Mononuclear cell (primary cell): ENCODE data around the gene PCDHA1. TPM values are rescaled to one million over a fixed set of nuclear protein-coding genes. Genes with fewer than 3 reads are reported as not detected.

Experiments used
- H3K27me3 ChIP-seq: 2 replicates; pipeline ENCODE4 v1.6.0; 2011; ENCODE audit warnings: low read length, control low read depth; ENCODE audit not compliant: insufficient read depth
- H3K4me1 ChIP-seq: 2 replicates; pipeline ENCODE4 v1.5.1; 2011; ENCODE audit warnings: mild to moderate bottlenecking, low read length, control low read depth; ENCODE audit not compliant: insufficient read depth
- H3K4me3 ChIP-seq: 2 replicates; pipeline ENCODE4 v1.5.1; 2011; ENCODE audit warnings: mild to moderate bottlenecking, low read length, moderate library complexity
- H3K9me3 ChIP-seq: 2 replicates; pipeline ENCODE4 v1.5.1; 2011; ENCODE audit warnings: low read depth, mild to moderate bottlenecking, control low read depth, low read length
- total RNA-seq: library from RNA; depleted of rRNA; stranded (reverse); fragments of >200 nt; gene quantifications from one replicate; pipeline ENCODE4 v1.2.3, GENCODE V29; 2012

Gene PCDHA1
- total RNA-seq, 1 donor = not detected

DNA sequence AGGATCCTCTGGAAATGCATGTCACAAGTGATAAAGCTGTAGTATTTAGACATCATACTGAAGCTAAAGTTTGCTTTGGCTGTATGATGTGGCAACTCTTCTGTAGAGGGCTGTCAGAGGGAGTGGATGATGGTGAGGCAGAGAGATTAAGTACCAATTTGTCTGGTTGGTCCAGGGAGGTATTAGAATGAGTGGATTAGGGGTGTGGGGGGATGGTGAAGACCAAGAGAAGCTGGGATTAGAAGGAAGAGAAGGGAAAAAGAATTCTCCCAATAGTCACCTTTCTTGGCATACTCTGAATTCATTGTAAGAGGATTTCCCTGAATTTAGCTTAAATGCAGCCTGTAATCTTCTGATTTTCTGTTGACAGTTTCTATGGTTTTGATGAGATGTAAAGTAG is 183.9 kb downstream of the PCDHA1 start:
- Histone ChIP-seq H3K4me1 (no peaks in the 10 kb centered on the region), H3K9me3 (no peaks in the 10 kb centered on the region), H3K4me3 (no peak overlapping the region), H3K27me3 (peaks cover 29% of the 10 kb centered on the region)

DNA sequence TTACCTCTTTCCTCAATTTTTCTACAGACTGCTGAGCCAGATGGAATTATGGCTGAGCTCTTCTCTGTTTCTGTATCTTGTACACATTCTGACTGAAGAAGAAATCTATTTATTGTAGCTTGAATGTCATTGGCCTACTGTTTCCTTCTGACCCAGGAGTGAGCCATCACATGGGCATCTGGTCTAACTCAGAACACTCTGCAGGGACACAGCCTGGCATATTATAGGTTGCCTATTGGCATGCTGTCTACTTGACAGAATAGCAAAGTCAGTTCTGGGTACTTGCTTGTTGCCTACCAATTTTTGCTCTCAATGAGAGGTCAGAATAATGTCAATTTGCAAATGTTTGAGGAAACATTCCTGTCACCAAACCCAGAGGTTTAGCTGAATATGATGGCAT is 187.6 kb downstream of the PCDHA1 start:
- no peaks in the 10 kb centered on the region for H3K27me3 ChIP-seq
- no peaks in the 10 kb centered on the region for H3K9me3 ChIP-seq
- no peak overlapping the region for H3K4me3 ChIP-seq
- H3K4me1 ChIP-seq = no peaks in the 10 kb centered on the region

DNA sequence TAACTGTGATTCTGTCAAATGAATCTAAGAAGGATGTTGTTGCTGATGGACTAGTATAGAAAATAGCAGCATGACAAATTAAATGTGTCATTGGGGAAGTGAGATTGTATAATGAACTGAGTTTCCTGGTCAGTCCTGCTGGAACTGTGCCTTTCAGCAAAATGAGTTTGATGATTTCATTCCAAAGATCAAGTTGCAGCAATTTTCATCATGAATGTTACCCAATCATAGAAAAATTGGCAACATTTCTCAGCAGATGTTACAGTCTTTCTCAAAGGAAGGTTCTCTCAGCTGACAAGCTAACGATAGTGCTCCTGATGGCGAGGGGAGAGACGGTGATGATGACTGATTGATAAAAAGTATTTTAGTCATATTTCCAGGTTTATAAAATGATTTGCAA is 191.1 kb downstream of the PCDHA1 start:
- Histone ChIP-seq H3K4me1 (no peaks in the 10 kb centered on the region), H3K9me3 (no peaks in the 10 kb centered on the region), H3K27me3 (no peaks in the 10 kb centered on the region), H3K4me3 (no peak overlapping the region)

- Histone ChIP-seq H3K9me3 (no peaks in the 10 kb centered on the region), H3K4me1 (no peaks in the 10 kb centered on the region), H3K4me3 (no peak overlapping the region), H3K27me3 (no peaks in the 10 kb centered on the region)
These were observed 192.3 kb downstream of the PCDHA1 start for GRCh38 chr5:140978260-140978659.

DNA sequence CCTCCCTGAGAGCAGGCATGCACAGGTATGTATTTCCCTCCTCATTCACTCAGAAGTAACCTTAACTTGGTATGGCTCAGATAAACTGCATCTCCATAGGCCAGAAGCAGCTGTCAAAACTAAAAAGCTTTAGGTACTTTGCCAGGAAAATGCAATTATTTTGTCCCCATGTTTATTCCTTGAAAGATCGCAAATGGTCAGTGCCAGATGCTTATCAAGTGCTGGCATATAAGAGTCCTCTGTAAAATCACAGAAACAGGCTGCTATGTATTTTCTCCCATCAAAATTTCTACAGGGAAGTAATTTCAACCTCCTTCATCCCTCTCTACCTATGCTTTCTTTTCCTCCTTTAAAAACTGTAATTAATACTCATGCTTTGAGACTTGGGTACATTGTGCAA is 193.0 kb downstream of the PCDHA1 start:
- no peak overlapping the region for H3K4me3 ChIP-seq
- no peaks in the 10 kb centered on the region for H3K27me3 ChIP-seq
- no peaks in the 10 kb centered on the region for H3K9me3 ChIP-seq
- H3K4me1 ChIP-seq = no peaks in the 10 kb centered on the region

DNA sequence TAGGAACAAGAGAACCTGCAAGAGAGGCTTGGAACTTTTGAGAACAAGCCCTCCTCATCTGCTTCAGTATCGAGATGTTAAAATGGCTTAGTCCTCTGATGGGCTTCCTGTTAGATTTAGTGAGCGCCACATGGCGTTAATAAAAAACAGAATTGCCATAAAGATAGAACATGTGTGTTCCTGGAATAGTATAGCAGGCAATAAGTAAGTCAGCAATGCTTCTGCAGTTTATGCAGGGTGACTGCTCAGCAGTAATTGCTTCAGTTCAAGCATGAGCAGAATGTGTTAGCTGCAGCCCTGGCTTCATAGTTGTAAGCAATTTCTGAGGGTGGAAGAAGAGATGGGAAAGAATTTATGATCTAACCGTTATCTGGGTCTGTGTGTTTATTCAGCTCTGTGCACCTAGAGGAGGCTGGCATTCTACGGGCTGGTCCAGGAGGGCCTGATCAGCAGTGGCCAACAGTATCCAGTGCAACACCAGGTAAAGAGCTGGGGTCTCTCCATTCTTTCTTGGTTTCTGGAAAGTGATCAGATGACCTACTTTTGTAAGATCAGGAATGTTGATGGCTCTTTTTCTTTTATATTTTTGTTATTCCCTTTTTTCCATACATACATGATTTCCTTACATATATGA is 196.3 kb downstream of the PCDHA1 start:
- no peaks in the 10 kb centered on the region for H3K4me1 ChIP-seq
- no peaks in the 10 kb centered on the region for H3K9me3 ChIP-seq
- no peaks in the 10 kb centered on the region for H3K27me3 ChIP-seq
- no peak overlapping the region for H3K4me3 ChIP-seq

DNA sequence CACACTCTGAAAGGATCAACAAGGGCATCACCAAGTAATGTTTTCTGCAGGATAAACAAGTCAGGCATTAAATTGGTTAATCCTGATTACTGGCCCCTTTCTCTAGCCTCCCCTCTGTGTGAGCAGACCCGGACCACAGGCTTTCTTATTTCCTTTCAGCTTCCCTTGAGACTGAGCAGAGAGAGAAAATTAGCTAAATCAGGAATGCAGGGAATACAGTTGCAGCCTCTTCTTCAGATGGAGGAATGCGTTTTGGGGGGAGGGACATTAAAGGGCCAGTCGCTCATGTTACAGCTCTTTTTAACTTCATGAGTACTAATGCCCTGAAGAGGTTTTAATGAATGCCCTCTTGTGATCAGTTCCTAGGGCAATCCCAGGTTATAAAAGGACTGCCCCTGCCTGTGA is 200.2 kb downstream of the PCDHA1 start:
- no peaks in the 10 kb centered on the region for H3K27me3 ChIP-seq

GRCh38 chr5:140988100-140988499 is 202.2 kb downstream of the PCDHA1 start:
- Histone ChIP-seq H3K9me3 (no peaks in the 10 kb centered on the region), H3K4me3 (no peak overlapping the region), H3K27me3 (no peaks in the 10 kb centered on the region), H3K4me1 (no peaks in the 10 kb centered on the region)

More for the DNA sequence above, 200.2 kb downstream of the PCDHA1 start:
- Histone ChIP-seq H3K4me1 (no peaks in the 10 kb centered on the region), H3K4me3 (no peak overlapping the region), H3K9me3 (no peaks in the 10 kb centered on the region)

GRCh38 chr5:140988608-140989007 is 202.7 kb downstream of the PCDHA1 start:
- no peaks in the 10 kb centered on the region for H3K4me1 ChIP-seq
- H3K4me3 ChIP-seq = no peak overlapping the region
- no peaks in the 10 kb centered on the region for H3K9me3 ChIP-seq
- no peaks in the 10 kb centered on the region for H3K27me3 ChIP-seq

DNA sequence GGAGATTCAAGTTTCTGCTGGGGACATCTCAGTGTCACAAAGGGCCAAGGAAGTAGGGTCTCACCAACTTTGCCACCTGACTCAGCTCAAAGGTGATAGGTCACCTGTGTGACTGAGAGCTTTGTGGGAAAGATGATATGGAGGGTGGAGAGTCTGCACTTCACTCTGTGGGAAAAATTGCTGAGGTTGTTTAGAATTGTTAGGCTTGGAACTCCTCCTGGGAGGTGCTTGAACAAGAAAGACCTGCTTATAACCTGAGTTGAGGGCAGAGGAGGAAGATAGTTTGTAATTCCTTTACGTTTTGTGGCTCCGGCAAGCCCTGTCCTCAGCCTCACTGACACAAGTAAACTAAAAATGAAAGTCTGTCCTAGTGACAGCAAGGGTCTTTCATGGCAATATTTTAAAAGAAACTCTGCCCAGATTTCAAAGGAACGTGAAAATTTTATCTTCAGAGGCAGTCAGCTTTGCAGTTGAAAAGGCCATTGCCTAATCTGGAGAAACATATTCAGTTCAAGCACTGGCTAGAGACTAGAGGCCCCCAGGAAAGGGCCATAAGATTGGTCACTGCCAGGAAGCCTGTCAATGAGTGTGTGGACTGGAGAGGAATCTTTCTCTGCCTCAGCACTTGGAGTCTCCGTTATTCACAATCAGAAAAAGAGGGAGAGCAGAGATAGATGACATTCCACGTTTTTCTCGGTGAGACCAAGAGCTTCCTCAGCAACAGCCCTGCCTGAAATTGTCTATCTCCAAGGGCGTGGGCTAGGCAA is 203.5 kb downstream of the PCDHA1 start:
- Histone ChIP-seq H3K4me3 (no peak overlapping the region), H3K27me3 (no peaks in the 10 kb centered on the region), H3K9me3 (no peaks in the 10 kb centered on the region), H3K4me1 (no peaks in the 10 kb centered on the region)

- H3K4me1 ChIP-seq = no peaks in the 10 kb centered on the region
- H3K9me3 ChIP-seq = no peaks in the 10 kb centered on the region
- H3K27me3 ChIP-seq = no peaks in the 10 kb centered on the region
- H3K4me3 ChIP-seq = no peak overlapping the region
These were observed 206.9 kb downstream of the PCDHA1 start for GRCh38 chr5:140992828-140993227.

GRCh38 chr5:140996060-140996459 is 210.1 kb downstream of the PCDHA1 start:
- H3K4me3 ChIP-seq = no peak overlapping the region
- H3K4me1 ChIP-seq = no peaks in the 10 kb centered on the region
- H3K9me3 ChIP-seq = no peaks in the 10 kb centered on the region
- H3K27me3 ChIP-seq = no peaks in the 10 kb centered on the region

- Histone ChIP-seq H3K9me3 (no peaks in the 10 kb centered on the region), H3K27me3 (peaks cover 16% of the 10 kb centered on the region), H3K4me1 (no peaks in the 10 kb centered on the region), H3K4me3 (no peak overlapping the region)
These were observed 213.0 kb downstream of the PCDHA1 start for GRCh38 chr5:140998921-140999410.

DNA sequence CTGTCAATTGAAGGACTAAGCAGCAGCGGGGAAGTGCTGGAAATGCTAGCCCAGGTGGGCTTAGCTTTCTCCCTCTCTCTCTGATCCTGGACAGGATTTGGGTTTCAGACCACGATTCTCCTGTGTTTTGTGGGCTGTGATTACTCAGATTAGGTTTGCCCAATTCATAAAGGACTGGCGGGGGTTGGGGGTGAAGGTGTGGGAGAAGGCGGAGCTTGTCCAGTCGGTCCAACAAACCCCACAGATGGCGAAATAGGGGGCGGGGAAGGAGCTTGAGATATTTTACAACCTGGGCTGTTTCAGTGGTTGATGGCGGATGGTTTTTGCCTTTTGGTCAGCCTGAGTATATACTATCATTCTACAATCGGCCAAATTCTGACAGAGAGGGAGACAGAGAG is 215.5 kb downstream of the PCDHA1 start:
- no peak overlapping the region for H3K4me3 ChIP-seq
- peaks cover 16% of the 10 kb centered on the region for H3K27me3 ChIP-seq
- no peaks in the 10 kb centered on the region for H3K4me1 ChIP-seq
- no peaks in the 10 kb centered on the region for H3K9me3 ChIP-seq

GRCh38 chr5:141001844-141002604 is 216.1 kb downstream of the PCDHA1 start:
- H3K27me3 ChIP-seq = peaks cover 16% of the 10 kb centered on the region
- no peaks in the 10 kb centered on the region for H3K9me3 ChIP-seq
- H3K4me1 ChIP-seq = no peaks in the 10 kb centered on the region
- no peak overlapping the region for H3K4me3 ChIP-seq
